H9 (cell line): Measurements from ENCODE around the gene IST1. TPM values are rescaled to one million over a fixed set of nuclear protein-coding genes. Genes with fewer than 3 reads are reported as not detected.

ENCODE experiments used
- DNase-seq: peaks from one replicate; pipeline ENCODE4 v3.0.0-alpha.2; 2017
- H2AFZ ChIP-seq: one replicate; pipeline ENCODE4 v1.6.1; 2013; ENCODE audit warnings: mild to moderate bottlenecking, low read length, control low read depth, moderate library complexity
- H2AK5ac ChIP-seq: 2 replicates; pipeline ENCODE4 v1.6.1; 2013; ENCODE audit warnings: low read length, control low read depth, mixed read lengths; ENCODE audit not compliant: insufficient read length
- H2BK120ac ChIP-seq: one replicate; pipeline ENCODE4 v1.6.1; 2013; ENCODE audit warnings: low read depth, mild to moderate bottlenecking, low read length, control low read depth, inconsistent platforms; ENCODE audit not compliant: poor library complexity, severe bottlenecking
- H2BK12ac ChIP-seq: 2 replicates; pipeline ENCODE4 v1.6.1; 2013; ENCODE audit warnings: low read length, control low read depth, mixed read lengths, low read depth; ENCODE audit not compliant: insufficient read length
- H2BK15ac ChIP-seq: 2 replicates; pipeline ENCODE4 v1.6.1; 2013; ENCODE audit warnings: low read depth, low read length, control low read depth
- H2BK20ac ChIP-seq: one replicate; pipeline ENCODE4 v1.6.1; 2013; ENCODE audit warnings: low read depth, mild to moderate bottlenecking, low read length, control low read depth, inconsistent platforms; ENCODE audit not compliant: poor library complexity, severe bottlenecking
- H2BK5ac ChIP-seq: 2 replicates; pipeline ENCODE4 v1.6.1; 2013; ENCODE audit warnings: low read length, control low read depth, mixed read lengths; ENCODE audit not compliant: insufficient read length
- H3K14ac ChIP-seq: 2 replicates; pipeline ENCODE4 v1.6.1; 2013; ENCODE audit warnings: low read length, control low read depth; ENCODE audit not compliant: insufficient read depth
- H3K18ac ChIP-seq: 2 replicates; pipeline ENCODE4 v1.6.1; 2013; ENCODE audit warnings: low read depth, mild to moderate bottlenecking, mixed read lengths, low read length, control low read depth; ENCODE audit not compliant: insufficient read length
- H3K23ac ChIP-seq: 2 replicates; pipeline ENCODE4 v1.6.1; 2013; ENCODE audit warnings: low read length, control low read depth, mixed read lengths, low read depth; ENCODE audit not compliant: insufficient read length
- H3K23me2 ChIP-seq: 2 replicates; pipeline ENCODE4 v1.6.1; 2013; ENCODE audit warnings: low read depth, mild to moderate bottlenecking, mixed read lengths, low read length, control low read depth; ENCODE audit not compliant: insufficient read length, poor library complexity, severe bottlenecking
- H3K27ac ChIP-seq: 2 replicates; pipeline ENCODE4 v1.5.1; 2013; ENCODE audit warnings: low read length, control low read depth, mixed read lengths, low read depth; ENCODE audit not compliant: insufficient read length
- H3K27me3 ChIP-seq: 2 replicates; pipeline ENCODE4 v1.6.1; 2013; ENCODE audit warnings: low read length, control low read depth, inconsistent platforms; ENCODE audit not compliant: insufficient read depth
- H3K4ac ChIP-seq: 2 replicates; pipeline ENCODE4 v1.6.1; 2013; ENCODE audit warnings: low read depth, mild to moderate bottlenecking, control low read depth, inconsistent platforms, low read length, moderate library complexity
- H3K4me1 ChIP-seq: 2 replicates; pipeline ENCODE4 v1.6.1; 2013; ENCODE audit warnings: low read length, control low read depth, inconsistent platforms; ENCODE audit not compliant: insufficient read depth
- H3K4me2 ChIP-seq: 2 replicates; pipeline ENCODE4 v1.6.1; 2013; ENCODE audit warnings: low read length, control low read depth, mixed read lengths; ENCODE audit not compliant: insufficient read length, insufficient read depth
- H3K56ac ChIP-seq: 2 replicates; pipeline ENCODE4 v1.6.1; 2013; ENCODE audit warnings: low read depth, mild to moderate bottlenecking, mixed read lengths, low read length, control low read depth; ENCODE audit not compliant: insufficient read length
- H3K79me1 ChIP-seq: 2 replicates; pipeline ENCODE4 v1.6.1; 2013; ENCODE audit warnings: low read depth, mild to moderate bottlenecking, moderate library complexity, low read length, control low read depth, inconsistent platforms; ENCODE audit not compliant: insufficient read depth, poor library complexity, severe bottlenecking
- H3K79me2 ChIP-seq: 2 replicates; pipeline ENCODE4 v1.6.1; 2013; ENCODE audit warnings: low read length, control low read depth, inconsistent platforms; ENCODE audit not compliant: insufficient read depth
- H3K9ac ChIP-seq: 2 replicates; pipeline ENCODE4 v1.6.1; 2013; ENCODE audit warnings: low read length, control low read depth, mixed read lengths; ENCODE audit not compliant: insufficient read length; ENCODE audit errors: extremely low read depth
- H3K9me3 ChIP-seq: one replicate; pipeline ENCODE4 v1.6.1; 2013; ENCODE audit warnings: low read depth, low read length, inconsistent platforms; ENCODE audit not compliant: control insufficient read depth
- H3T11ph ChIP-seq: one replicate; pipeline ENCODE4 v1.6.1; 2013; ENCODE audit warnings: mild to moderate bottlenecking, low read length, control low read depth, inconsistent platforms
- H4K20me1 ChIP-seq: one replicate; pipeline ENCODE4 v1.6.1; 2013; ENCODE audit not compliant: control insufficient read depth, insufficient read length, insufficient read depth
- H4K5ac ChIP-seq: 2 replicates; pipeline ENCODE4 v1.6.1; 2013; ENCODE audit warnings: low read depth, mild to moderate bottlenecking, mixed read lengths, low read length, control low read depth; ENCODE audit not compliant: insufficient read length
- H4K8ac ChIP-seq: replicated peaks from 2 replicates; pipeline ENCODE4 v1.6.1; 2013; ENCODE audit warnings: low read length, control low read depth, mixed read lengths, low read depth; ENCODE audit not compliant: insufficient read length
- H4K91ac ChIP-seq: 2 replicates; pipeline ENCODE4 v1.6.1; 2013; ENCODE audit warnings: low read depth, mild to moderate bottlenecking, moderate library complexity, mixed read lengths, low read length, control low read depth; ENCODE audit not compliant: insufficient read length
- H3K27ac Mint-ChIP-seq, 3 experiments: 2 replicates in 2 of 3; 3 replicates in 1 of 3; pipeline ENCODE4 v1.8.0; 2020 to 2021; ENCODE audit warnings: mixed read lengths in 3 of 3, mild to moderate bottlenecking in 1 of 3, moderate library complexity in 1 of 3
- H3K27me3 Mint-ChIP-seq: 2 replicates; pipeline ENCODE4 v1.8.0; 2021; ENCODE audit warnings: low read depth, mild to moderate bottlenecking, moderate library complexity, mixed read lengths
- H3K36me3 Mint-ChIP-seq, 3 experiments: 2 replicates in 2 of 3; 3 replicates in 1 of 3; pipeline ENCODE4 v1.8.0; 2020 to 2021; ENCODE audit warnings: low read depth in 3 of 3, mixed read lengths in 3 of 3; ENCODE audit not compliant: insufficient read depth in 1 of 3
- H3K4me1 Mint-ChIP-seq, 2 experiments: 2 replicates each; pipeline ENCODE4 v1.8.0; 2020; ENCODE audit warnings: mixed read lengths in 2 of 2
- H3K4me3 Mint-ChIP-seq, 2 experiments: 2 replicates in 1 of 2; 3 replicates in 1 of 2; pipeline ENCODE4 v1.8.0; 2020 to 2021; ENCODE audit warnings: mild to moderate bottlenecking in 2 of 2, mixed read lengths in 2 of 2, moderate library complexity in 1 of 2
- H3K9me3 Mint-ChIP-seq, 2 experiments: 2 replicates in 1 of 2; 3 replicates in 1 of 2; pipeline ENCODE4 v1.8.0; 2020; ENCODE audit warnings: mild to moderate bottlenecking in 2 of 2, mixed read lengths in 2 of 2, moderate library complexity in 1 of 2
- CTCF ChIP-seq: fragments of 200-600 bp; sonication (generic); conservative IDR thresholded peaks from 3 replicates; pipeline ENCODE4 v1.8.0; 2021; ENCODE audit warnings: antibody characterized with exemption, mild to moderate bottlenecking
- WGBS: extraction: QIAGEN DNeasy Blood & Tissue Kit; methylation state at CpG from one replicate; pipeline ENCODE4 v1.1.7; 2013; ENCODE audit warnings: missing lambda C conversion rate, low lambda C conversion rate, mixed read lengths; ENCODE audit not compliant: insufficient read length; ENCODE audit errors: extremely low coverage; 5-methylcytosine and 5-hydroxymethylcytosine counted together
- total RNA-seq: library from RNA; stranded (reverse); gene quantifications from 2 replicates; pipeline ENCODE4 v1.2.1, GENCODE V29; 2021

The IST1 gene
- total RNA-seq, 1 experiment from 2014 or later: 263 TPM

GRCh38 chr16:71954180-71954579 lies 58.8 kb downstream of the IST1 start:
- no peak overlapping the region for H3K4me2 ChIP-seq
- no peak overlapping the region for H2BK12ac ChIP-seq
- Mint-ChIP-seq H3K36me3 (no peaks in the 10 kb centered on the region), H3K27ac (no peak overlapping the region), H3K27me3 (peaks cover 45% of the 10 kb centered on the region), H3K9me3 (no peaks in the 10 kb centered on the region), H3K4me1 (0 out of 4 replicates have a peak, but pooled peaks cover 5 to 6% of the 10 kb centered on the region in 2 experiments), H3K4me3 (no peak overlapping the region)
- H3K4me1 ChIP-seq: no peaks in the 10 kb centered on the region
- no peak overlapping the region for H2AFZ ChIP-seq
- H3K14ac ChIP-seq: no peak overlapping the region
- H2AK5ac ChIP-seq: no peak overlapping the region
- no peak overlapping the region for H3K18ac ChIP-seq
- TF ChIP-seq CTCF: no peak
- no peak overlapping the region for H3T11ph ChIP-seq
- H3K23me2 ChIP-seq: no peaks in the 10 kb centered on the region
- no peak overlapping the region for H4K5ac ChIP-seq
- H3K27me3 ChIP-seq: peaks cover 2% of the 10 kb centered on the region; the same call in 1 of the 2 replicates
- no peak overlapping the region for H3K4ac ChIP-seq
- no peak overlapping the region for H4K8ac ChIP-seq
- DNase-seq: no peak
- no peak overlapping the region for H3K23ac ChIP-seq
- 100% methylated on average over 1 of the region's 5 CpGs for WGBS
- H3K79me1 ChIP-seq: no peaks in the 10 kb centered on the region
- no peaks in the 10 kb centered on the region for H3K9me3 ChIP-seq
- H3K79me2 ChIP-seq: no peaks in the 10 kb centered on the region
- no peak overlapping the region for H2BK120ac ChIP-seq
- no peak overlapping the region for H2BK5ac ChIP-seq
- H4K91ac ChIP-seq: no peak overlapping the region
- no peak overlapping the region for H3K27ac ChIP-seq
- H3K56ac ChIP-seq: no peak overlapping the region
- no peaks in the 10 kb centered on the region for H4K20me1 ChIP-seq
- H3K9ac ChIP-seq: no peak overlapping the region
- no peak overlapping the region for H2BK15ac ChIP-seq
- H2BK20ac ChIP-seq: no peak overlapping the region
